SH-SY5Y (cell line): ENCODE results near the gene KRT73.

ENCODE experiments used
- GATA2 ChIP-seq: IDR thresholded peaks from 2 replicates; pipeline ENCODE4 v1.6.1; 2011; ENCODE audit warnings: mild to moderate bottlenecking, low read depth, low read length
- GATA3 ChIP-seq: IDR thresholded peaks from 2 replicates; pipeline ENCODE4 v1.6.1; 2011; ENCODE audit warnings: low read depth, mild to moderate bottlenecking, low read length, moderate library complexity

GRCh38 chr12:52582971-52583456 lies 35.3 kb downstream of the KRT73 start:
- no peak for TF ChIP-seq GATA3
- TF ChIP-seq GATA2 = no peak
